Stimulated activated CD4-positive, alpha-beta T cell treated with anti-CD3 and anti-CD28 coated beads, Interleukin-12 subunit alpha, Interleukin-12 subunit beta, amount 100 ng/mL, for 24 hours (primary cell): ENCODE results near the gene WDSUB1.

Experiments
- DNase-seq, 2 experiments: peaks; one replicate each; pipeline ENCODE4 v3.0.0-alpha.2; 2020; ENCODE audit warnings: low read depth in 2 of 2

The WDSUB1 gene, protein sequence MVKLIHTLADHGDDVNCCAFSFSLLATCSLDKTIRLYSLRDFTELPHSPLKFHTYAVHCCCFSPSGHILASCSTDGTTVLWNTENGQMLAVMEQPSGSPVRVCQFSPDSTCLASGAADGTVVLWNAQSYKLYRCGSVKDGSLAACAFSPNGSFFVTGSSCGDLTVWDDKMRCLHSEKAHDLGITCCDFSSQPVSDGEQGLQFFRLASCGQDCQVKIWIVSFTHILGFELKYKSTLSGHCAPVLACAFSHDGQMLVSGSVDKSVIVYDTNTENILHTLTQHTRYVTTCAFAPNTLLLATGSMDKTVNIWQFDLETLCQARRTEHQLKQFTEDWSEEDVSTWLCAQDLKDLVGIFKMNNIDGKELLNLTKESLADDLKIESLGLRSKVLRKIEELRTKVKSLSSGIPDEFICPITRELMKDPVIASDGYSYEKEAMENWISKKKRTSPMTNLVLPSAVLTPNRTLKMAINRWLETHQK

DNA sequence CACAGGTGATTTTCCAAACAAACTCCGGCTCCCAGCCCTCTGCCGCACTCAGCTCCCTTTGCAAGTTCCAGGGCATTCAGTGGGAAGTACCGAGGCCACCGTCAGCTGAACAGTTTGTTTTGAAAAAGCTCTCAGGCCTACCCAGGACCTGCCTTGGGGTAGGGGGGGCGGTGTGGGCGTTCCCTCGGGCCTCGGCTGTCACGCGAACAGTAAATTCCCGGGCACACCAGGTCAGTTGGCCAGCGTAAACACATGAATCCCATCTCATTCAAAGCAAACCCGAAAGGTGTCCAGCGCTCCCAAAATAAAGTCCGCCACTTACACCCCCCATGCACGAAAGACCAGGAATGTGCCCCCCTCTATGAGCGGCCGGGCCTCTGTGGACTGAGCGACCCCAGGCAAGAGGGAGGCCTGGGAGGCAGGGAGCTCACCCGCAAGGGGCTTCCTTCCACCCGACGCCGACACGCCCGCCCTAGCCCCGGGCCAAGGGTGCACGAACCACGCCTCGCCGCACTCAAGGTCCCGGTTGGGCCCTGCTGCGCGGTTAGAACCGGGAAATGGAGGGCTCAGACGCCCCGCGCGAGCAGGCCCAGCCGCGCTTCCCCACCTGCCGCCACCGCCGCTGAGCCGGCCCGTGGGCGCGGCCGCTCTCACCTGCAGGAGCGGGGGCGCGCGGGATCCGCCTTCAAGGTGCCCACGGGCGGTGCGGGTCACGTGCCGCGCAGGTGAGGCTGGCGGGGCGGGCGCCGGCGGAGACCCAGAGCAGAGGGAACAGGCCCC, at the start of gene WDSUB1:
Gene WDSUB1 (minus strand): TSS at position 775 of the 780 bp plus-strand sequence. CDS start 3,634 bp downstream, outside the sequence.
- DNase-seq, result peak in 1 of 2 experiments; percentile 8

DNA sequence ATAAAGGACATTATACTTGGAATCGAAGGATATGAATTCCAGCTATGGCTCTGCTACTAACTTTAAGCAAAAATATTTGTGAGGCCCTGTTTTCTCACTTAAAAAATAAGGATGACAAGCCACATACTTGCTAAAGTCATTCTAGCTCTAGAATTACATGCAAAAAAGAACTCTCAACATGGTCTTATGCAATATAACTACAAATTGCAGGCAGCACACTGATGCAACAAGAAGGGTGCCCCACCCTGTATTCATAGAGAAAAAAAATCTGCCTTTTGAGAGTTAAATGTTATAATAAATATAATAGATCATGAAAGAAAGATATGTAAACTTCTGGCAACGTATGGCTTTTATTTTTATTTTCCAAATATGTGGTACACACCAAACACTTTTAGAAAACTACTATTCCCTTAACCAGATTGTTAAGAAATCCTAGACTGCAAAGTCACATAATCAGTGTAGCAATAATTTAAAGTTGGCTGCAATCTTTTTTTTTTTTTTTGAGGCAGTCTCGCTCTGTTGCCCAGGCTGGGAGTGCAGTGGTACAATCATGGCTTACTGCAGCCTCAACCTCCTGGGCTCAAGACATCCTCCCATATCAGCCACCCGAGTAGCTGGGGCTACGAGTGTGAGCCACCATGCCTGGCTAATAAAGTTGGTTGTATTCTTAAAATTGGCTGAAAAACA, 40.2 kb upstream of the WDSUB1 start:
- DNase-seq, result no peak

DNA sequence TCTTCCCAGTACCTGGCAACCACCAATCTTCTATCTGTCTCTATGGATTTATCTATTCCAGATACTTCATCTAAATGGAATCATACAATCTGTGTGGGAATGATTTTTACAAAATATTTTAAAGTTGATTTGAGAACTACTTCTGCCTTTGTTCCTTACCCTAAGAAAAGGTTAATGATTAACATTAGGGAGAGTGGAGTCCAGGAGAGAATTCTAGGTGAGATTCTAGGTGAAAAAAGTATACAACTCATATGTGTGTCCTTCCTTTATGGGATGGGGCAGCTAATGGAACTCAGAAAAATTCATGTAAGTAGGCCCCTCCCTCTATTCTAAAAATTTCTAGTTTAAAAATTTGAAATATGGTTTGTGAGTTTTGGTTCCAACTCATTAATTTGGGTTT, 35.9 kb upstream of the WDSUB1 start:
- DNase-seq, result no peak

DNA sequence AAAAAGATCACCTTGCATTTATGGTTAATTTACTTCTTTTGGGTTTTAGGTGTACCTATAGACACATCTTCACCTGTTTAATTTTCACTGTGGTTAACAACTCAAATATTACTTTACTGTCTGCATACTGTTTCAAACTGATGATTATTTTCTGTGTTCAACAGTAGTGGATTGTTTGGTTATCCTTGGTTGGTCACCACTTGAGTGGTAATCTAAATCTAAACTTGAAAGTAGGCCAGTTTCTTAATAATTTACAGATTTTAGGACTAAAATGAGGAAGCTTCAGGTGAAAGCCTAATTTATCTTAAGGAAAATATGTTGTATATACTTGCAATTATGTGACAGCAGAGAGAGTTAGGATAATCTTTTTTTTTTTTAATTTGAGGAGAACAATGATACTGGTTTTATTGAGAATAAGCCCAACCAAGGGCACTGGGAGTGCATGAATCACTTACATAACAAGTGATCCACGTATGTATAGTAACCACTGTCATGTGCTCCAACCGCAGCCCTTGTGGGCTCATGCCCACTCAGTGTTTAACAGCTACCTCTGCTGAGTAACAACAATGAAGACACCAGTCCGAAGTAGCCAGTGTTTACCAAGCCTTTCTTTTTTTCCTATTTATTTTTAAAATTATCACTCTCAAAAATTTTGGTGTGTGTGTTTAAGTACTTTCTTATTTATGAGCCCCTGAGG, 31.0 kb upstream of the WDSUB1 start:
- no peak for DNase-seq

DNA sequence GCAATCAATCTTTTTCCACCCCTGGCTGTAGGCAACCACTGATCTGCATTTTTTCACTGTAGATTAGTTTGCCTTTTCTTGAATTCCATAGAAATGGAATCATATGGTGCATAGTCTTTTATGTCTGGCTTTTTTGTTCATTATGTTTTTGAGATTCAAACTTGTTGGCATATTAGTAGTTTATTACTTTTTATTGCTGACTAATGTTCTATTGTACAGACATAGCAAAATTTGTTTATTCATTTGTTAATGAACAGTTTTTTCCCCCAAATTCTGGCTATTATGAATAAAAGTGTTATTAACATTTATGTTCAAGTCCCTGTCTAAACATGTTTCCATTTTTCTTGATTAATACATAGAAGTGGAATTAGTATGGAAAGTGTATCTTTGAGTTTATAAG, 21.4 kb upstream of the WDSUB1 start:
- no peak for DNase-seq

DNA sequence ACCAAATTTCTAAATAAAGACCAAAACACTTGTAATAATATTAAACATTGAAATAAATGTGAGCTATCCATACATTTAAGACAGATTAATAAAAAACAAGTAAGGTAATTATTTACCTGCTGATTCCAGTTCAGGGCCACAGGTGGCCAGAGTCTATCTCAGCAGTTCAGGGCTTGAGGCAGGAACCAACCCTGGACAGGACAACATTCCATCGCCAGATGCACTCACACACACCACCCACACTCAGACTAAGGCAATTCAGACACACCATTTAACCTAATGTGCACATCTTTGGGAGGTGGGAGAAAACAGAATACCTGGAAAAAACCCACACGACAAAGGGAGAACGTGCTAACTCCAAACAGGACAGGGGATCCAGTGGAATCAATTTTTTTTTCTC, 14.1 kb upstream of the WDSUB1 start:
- DNase-seq, result no peak

DNA sequence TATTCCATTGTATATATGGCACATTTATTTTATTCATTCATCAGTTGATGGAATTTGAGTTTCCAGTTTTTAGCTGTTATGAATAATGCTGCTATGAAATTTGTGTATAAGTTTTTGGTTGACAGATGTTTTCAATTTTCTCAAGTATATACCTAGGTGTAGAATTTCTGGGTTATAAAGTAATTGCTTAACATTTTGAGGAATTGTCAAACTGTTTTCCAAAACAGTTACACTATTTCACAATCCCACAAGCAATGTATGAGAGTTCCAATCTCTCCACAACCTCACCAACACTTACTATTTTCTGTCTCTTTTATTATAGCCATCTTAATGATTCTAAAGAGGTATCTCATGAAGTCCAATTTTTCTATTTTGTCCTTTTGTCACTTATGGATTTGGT, 12.5 kb upstream of the WDSUB1 start:
- no peak for DNase-seq

DNA sequence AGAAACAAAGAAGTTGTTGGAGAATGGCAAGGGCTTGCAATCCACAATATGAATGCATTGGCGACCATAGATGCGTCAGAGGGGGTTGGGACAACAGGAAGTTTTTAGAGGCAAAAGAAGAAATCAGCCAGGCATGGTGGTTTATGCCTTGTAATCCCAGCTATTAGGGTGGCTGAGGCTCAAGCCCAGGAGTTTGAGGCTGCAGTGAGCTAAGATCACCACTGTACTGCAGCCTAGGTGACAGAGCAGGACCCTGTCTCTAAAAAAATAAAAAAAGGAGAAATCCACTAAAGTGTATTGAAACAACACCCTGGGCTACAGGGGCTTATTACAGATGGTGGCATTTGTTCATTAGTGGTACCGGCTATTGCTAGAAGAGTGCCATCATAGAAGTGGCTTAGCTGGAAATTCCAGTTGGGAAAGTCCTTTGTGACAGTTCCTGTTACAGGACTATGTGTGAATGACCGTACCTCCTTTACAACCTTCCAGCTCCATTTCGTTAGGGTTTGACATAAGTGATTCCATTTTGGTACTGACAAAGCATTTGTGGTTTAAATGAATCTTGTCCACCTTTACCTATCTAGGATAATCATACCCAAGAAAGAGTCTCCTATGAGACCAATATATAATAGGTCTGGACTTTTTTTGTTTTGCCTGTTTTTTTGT, 10.7 kb upstream of the WDSUB1 start:
- no peak for DNase-seq

DNA sequence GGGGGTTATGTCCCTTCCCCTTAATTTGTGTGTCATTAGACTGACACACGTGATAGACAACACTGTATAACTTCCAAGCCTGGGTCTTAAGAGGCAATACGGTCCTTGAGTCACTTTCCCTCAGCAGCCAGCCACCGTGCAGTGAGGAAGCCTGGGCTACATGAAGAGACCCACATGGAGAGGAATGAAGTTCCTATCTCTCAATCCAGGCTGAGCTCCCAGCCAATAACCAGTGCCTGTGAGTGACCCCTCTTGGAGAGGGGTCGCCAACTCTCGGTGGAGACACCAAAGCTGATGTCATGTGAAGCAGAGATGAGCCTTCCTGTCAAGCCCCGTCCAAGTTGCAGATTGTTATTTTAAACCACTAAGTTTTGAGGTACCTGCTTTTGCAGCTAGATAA, 5.7 kb upstream of the WDSUB1 start:
- DNase-seq, result no peak

DNA sequence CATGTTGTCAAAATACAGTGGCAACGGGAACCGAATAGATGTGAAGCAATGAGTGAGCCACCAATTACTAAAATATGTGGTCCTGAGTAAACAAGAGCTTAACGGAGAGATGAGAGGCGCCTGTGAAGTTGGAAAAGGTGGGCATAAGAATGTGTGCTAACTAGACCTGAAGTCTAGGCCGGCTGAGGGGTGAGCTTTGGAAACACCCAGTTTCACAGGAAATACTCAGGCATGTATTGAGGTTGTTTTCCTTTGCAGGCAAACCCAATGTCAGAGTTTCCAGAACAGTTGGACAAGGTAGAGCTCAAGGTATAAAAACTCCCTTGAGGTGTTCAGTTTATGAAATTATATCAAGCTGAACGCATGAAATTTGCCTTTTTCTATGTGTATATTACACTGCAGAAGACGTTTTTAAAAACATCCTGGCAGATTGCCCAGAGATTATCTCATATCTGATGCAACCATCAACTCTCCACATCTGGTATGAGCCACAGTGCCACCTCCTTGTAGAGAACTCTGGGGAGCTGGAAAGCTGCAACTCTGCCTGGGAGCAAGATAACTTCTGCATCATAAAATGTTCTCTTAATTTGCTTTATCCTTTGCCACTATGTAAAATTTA, 3.9 kb upstream of the WDSUB1 start:
- DNase-seq, result no peak

DNA sequence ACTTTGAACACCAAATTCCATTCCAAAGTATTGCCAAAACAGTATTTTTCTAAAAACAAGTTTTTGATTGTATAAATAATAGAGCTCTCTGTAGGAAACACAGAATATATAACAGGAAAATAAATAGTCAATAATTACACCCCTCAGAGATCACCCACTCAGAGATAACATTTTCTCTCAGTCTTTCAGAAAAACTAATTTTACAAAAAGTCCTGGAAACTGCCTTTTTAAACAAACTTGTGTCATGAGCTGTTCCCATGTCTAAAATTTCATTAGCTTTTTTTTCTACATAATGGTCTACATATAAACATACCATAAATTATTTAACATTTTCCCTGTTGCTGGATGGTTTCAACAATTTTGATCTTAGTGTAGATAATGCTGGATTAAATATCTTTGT, 1.2 kb upstream of the WDSUB1 start:
- no peak for DNase-seq

DNA sequence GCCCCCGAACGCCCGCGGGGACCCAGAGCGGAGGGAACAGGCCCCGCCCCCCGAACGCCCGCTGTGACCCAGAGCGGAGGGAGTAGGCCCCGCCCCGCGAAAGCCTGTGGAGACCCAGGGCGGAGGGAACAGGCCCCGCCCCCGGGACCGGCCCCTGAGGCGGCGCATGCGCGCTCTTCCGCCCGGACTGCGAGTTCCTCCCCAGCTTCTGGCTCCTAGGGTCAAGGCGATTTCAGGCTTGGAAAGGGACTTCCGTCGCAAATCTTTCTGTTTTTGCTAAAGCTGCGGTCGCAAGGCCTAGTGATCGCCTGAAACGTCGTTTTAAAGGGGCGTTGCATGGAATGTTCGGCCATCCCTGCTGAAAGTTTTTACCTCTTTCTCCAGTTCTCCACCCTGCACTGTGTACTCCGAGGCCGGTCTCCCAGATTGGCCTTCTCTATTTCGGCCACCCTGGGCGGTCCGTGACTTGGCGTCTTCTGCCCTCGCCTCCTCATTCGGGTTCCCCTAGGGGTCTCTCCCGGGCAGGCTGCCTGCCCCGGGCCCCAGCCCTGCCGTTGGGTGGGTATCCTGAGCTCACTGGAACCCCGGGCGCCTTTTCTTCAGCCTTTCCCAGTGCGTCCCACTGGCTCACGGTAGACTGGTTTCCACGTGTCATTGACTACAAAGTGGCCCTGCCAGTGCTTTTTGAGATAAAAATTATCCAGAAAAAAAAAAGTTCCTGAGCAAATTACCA, 372 bp upstream of the WDSUB1 start:
- DNase-seq, result peak; percentile 89 to 96

DNA sequence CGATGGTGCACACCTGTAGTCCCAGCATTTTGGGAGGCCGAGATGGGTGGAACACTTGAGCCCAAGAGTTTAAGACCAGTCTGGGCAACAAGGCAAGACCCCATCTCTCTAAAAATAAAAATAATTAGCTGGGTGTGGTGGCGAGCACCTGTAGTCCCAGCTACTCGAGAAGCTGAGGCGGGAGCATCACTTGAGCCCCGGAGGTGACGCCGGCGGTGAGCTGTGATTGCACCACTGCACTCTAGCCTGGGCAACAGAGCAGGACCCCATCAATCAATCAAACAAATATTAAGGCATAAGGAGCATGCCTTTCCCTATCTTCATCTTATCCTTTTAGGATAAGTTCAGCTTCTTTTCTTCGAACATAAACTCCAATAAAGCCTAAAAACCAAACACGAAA, 1.1 kb downstream of the WDSUB1 start:
- no peak for DNase-seq

DNA sequence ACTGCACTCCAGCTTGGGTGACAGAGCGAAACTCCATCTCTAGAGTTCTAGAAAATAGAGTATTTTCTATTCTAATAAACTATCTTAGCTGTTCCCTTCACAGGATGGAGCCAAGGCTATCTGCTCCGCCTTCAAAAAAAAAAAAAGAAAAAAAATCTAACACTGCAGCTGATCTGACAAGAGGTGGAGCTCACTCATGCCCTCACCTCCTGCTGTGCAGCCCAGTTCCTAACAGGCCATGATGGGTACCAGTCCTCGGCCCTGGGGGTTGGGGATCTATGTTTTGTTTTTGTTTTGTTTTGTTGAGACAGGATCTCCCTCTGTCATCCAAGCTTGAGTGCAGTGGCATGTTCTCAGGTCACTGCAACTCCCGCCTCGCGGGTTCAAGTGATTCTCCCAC, 3.0 kb downstream of the WDSUB1 start:
- DNase-seq, result no peak

DNA sequence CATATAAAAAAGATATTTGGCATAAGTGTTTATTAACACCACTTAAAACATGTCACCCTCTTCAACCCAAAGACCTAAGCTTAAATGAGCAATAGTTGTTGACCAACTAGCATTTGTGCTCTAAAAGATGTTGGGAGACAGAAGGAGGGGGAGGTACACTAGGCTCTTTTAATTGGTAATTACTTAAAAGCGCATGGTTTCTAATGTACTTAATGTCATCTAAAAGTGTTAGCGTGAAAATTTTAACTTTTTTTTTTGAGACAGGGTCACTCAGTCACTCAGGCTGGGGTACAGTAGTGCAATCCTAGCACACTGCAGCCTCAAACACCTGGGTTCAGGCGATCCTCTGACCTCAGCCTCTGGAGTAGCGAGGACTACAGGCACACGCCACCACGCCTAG, 5.5 kb downstream of the WDSUB1 start:
- DNase-seq, result no peak

DNA sequence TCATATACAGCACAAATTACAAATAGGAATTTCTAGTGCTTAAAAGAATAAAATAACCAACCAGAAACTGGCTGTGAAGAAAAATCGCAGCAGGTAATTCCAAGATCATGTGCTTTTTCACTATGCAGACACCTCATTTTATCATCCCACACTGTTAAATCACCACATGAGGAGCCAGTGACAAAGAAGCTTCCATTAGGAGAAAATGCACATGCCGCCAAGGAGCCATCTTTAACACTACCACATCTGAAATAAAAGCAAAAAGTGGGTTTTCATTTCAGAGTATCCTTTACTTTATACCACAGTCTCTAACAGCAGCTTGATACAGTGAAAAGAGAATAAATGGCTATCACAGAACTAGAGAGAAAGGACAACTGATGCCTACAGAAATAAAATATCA, 6.8 kb downstream of the WDSUB1 start:
- no peak for DNase-seq

DNA sequence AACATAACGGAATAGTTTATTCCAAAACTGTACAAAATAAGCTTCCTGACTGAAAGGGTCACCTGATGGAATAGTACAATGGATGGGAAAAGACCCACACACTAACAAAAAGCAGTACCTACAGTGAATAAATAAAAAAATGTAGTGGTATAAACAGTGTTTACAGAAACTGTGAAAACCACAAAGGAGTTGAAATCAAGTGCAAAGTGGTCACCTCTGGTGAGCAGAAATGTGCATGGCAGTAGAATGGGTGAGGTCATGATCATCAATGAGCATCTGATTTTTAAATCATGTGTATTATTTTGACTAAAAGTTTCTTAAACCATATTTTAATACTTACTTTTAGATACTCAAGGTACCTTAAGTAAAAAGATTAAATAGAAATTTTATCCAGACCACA, 11.4 kb downstream of the WDSUB1 start:
- no peak for DNase-seq

DNA sequence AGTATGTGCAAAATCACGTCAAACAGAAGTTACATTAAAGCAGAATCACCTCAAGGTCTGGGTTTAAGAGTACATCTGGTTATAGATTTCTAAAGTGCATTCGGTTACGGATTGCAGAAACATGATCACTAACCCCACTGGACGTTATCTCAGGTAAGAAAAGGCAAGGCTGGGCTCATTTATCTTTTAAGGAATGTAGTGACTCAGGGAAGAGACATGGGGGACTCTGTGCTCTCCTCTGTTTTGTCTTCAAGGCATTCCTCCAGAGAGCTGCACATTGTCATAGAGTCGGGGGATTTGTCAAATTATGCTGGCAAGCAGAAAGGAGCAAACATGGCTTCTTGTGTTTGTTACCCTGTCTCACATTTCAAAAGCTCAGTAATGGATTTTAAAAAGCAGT, 14.3 kb downstream of the WDSUB1 start:
- DNase-seq, result no peak

DNA sequence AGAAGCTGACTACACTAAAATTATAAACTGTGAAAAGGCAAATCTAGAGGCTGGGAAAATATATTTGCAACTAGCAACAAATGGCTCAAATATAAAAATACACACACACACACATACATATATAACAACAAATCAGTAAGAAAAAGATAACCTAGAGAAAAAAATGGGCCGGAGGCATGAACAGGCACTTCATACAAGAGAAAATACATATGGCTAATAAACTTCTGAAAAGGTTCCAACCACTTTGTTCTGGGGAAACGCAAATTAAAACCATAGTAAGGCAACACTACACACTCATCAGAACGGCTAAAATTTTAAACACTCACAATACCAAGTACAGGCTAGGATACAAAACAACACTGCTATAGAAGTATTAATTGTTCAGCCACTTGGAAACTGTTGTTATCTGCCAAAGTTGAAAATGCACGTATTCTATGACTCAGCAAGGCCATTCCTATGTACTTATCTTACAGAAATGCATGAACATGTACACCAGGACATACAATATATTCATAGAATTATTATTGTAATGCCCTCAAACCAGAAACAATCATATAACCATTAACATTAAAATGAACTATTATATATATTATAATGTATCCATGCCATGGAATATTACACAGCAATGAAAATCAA, 15.6 kb downstream of the WDSUB1 start:
- no peak for DNase-seq

DNA sequence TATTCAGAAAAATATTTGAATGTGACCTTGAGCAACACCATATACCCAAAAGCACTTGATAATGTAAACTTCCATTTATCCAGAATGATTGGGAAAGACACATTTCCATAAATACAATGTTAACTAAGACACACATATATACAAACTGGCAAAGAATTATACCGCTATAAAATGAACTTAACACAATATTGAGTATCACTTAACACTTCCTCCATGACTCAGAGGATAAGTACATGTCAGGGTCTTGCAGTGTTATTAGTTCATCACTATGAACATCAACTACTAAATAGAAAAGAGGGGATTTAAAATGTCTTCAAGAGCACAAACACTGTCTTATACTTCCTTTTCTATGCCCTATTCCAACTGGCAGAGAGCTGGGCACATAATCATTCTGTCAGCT, 18.6 kb downstream of the WDSUB1 start:
- DNase-seq, result no peak
